OCI-LY7 (cell line): ENCODE data around the gene GNPTG.

Experiments
- CTCF ChIP-seq: fragments of 200-600 bp; sonication (generic); conservative IDR thresholded peaks from 2 replicates; pipeline ENCODE4 v1.5.1; 2014; ENCODE audit warnings: mild to moderate bottlenecking, antibody characterized with exemption, low read length, moderate library complexity, mixed read lengths
- EZH2phosphoT487 ChIP-seq: fragments of 200-600 bp; sonication (generic); IDR thresholded peaks from 2 replicates; pipeline ENCODE4 v1.6.1; 2018; ENCODE audit warnings: low read depth, borderline replicate concordance, mild to moderate bottlenecking, mixed run types, antibody characterized with exemption, low read length, moderate library complexity, mixed read lengths

- TF ChIP-seq CTCF (no peak), EZH2phosphoT487 (no peak)
Measured at GRCh38 chr16:1355591-1355990, 3.9 kb downstream of the GNPTG start.
